LNCAP (cell line): ENCODE data around the gene LYPLAL1.

Experiments
- CTCF ChIP-seq: fragments of 450-650 bp; IDR thresholded peaks from 2 replicates; pipeline ENCODE4 v1.5.1; 2017; ENCODE audit warnings: mild to moderate bottlenecking

LYPLAL1 gene

DNA sequence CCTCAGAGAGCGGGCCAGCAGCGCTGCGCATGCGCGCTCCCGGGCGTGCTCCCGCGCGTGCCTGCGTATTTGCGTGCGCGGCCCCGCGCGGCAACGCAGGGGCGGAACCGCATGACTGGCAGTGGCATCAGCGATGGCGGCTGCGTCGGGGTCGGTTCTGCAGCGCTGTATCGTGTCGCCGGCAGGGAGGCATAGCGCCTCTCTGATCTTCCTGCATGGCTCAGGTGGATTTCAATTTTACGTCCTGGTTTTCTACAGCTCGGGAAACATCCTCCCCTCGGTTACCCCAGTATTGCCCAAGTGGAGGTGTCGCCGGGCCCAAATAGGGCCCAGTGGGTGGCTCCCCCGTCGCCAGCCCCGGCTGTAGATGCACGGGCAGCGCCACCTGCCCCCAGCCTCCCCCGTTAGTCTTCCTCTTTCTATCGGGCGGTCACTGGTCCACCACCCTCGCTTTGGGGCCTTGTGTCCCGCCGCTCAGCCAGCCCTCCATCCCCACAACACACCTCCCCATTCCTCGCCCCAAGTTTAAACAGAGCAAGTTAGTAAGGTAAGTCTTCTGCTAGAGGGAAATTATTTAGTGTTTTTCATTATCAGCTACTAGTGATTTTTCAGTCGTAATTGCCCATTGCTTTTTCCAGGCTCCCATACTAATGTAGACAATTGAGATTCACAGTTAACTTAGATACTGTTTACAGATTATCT lies at the start of gene LYPLAL1:
LYPLAL1 (plus strand) TSS at position 121 of the 702 bp plus-strand sequence; CDS start at position 134, 13 bp downstream.
- TF ChIP-seq CTCF, result peak; percentile 21; the same call in 1 of the 2 replicates

DNA sequence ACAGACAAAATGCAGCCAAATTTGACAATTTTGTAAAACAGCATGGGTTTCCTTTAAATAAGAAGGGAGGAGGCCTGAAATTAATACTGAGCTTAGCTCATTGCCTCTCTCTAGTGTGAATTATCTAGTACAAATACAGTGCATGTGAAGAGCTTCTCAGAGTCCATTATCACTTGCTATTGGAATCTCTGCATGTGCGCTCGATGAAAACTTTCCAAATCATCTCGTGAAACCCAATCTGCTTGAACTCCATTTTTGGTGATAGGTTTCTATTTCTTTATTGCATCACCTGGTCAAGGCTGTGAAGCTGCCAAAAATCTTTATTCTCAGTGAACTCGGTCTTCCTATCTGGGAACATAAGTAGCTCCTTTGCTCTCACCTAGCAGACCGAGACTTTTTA lies 49.5 kb upstream of the LYPLAL1 start:
- TF ChIP-seq CTCF, result no peak

- no peak for TF ChIP-seq CTCF
These were observed 48.3 kb upstream of the LYPLAL1 start for GRCh38 chr1:219125342-219125741.

DNA sequence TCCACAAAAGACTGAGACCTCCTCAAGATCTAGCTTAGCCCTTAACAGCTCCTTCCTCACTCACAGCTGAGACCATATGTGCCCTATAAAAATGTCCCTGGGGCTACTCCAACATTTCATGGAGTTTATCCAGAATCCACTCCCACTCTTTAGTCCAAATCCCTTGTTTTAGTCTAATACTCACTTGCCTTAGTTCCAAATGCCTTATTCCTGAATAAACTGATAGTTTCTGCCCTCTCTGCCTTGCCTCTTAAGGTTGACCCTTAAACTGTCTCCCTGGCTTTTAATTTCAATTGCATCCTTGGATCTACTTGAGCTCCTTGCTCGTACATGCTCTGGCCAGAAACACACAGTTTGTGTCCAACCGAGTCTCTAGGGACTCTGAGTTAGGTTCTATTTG lies 47.3 kb upstream of the LYPLAL1 start:
- TF ChIP-seq CTCF, result no peak

DNA sequence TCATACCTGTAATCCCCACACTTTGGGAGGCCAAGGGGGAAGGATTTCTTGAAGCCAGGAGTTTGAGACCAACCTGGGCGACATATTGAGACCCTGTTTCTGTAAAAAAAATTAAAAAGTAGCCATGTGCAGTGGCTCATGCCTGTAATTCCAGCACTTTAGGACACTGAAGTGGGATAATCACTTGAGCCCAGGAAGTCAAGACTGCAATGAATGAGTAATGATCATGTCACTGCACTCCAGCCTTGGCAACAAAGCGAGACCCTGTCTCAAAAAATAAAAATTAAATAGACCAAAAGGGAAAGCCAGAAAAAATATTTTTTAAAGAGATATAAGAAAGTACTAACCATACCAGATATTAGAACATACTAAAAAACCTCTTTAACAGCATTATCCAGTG lies 44.7 kb upstream of the LYPLAL1 start:
- no peak for TF ChIP-seq CTCF

- no peak for TF ChIP-seq CTCF
These were observed 43.2 kb upstream of the LYPLAL1 start for GRCh38 chr1:219130366-219130935.

GRCh38 chr1:219132939-219133338 lies 40.7 kb upstream of the LYPLAL1 start:
- TF ChIP-seq CTCF, result no peak
